Measurements from ENCODE around the gene PSMA6.

The PSMA6 gene

DNA sequence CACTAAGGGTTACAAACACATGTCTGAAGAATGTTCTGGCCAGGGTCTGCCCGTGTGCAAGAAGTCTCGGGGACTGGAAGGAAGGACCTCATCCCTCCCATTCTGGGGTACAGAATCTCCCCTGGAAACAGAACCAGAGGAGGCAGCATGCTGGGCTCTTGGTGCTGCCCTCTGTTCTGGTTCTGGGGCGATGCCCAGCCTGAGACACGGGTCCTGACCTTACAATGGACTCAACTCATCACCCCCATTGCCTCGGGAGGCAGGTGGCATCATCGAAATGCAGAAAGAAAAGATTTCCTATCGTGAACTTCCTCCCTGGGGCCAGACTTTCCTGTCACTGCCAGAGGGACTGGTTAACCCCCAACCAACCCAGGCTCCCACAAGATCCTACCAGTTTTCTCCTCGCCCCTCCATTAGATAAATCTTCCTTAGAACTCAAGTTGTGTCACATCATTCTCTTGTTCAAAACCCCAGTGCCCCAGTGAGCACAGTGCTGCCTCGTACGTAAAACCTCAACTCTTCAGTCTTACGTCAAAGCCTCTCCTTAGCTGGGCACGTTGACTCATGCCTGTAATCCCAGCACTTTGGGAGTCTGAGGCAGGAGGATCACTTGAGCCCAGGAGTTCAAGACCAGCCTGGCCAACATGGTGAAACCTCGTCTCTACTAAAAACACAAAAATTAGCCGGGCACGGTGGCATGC, 52.1 kb downstream of the PSMA6 start:
- Histone ChIP-seq H3K4me3 (ENCODE audit: low read depth, low read length) (no peak overlapping the region), H3K27ac (ENCODE audit: extremely low read depth, low read depth, low read length) (no peak overlapping the region), H3K4me1 (ENCODE audit: control insufficient read depth, insufficient read depth, low read length) (no peaks in the 10 kb centered on the region), H3K36me3 (ENCODE audit: control insufficient read depth in 2 of 2, insufficient read depth in 1 of 2, low read length in 2 of 2) (no peaks in the 10 kb centered on the region), H3K9me3 (ENCODE audit: control insufficient read depth, insufficient read depth, low read depth, low read length) (no peaks in the 10 kb centered on the region)
- no peak for TF ChIP-seq ZNF585B (tag by site-specific recombination; IDR thresholded peaks at IDR 0.05)
- no peak for TF ChIP-seq ZNF555 (tag by site-specific recombination; conservative IDR thresholded peaks at IDR 0.05)
- TF ChIP-seq ZNF624 (tag by site-specific recombination; IDR thresholded peaks at IDR 0.05), result no peak
- TF ChIP-seq ZNF157 (tag by site-specific recombination; IDR thresholded peaks at IDR 0.05), result no peak
- TF ChIP-seq, protein P1, sequence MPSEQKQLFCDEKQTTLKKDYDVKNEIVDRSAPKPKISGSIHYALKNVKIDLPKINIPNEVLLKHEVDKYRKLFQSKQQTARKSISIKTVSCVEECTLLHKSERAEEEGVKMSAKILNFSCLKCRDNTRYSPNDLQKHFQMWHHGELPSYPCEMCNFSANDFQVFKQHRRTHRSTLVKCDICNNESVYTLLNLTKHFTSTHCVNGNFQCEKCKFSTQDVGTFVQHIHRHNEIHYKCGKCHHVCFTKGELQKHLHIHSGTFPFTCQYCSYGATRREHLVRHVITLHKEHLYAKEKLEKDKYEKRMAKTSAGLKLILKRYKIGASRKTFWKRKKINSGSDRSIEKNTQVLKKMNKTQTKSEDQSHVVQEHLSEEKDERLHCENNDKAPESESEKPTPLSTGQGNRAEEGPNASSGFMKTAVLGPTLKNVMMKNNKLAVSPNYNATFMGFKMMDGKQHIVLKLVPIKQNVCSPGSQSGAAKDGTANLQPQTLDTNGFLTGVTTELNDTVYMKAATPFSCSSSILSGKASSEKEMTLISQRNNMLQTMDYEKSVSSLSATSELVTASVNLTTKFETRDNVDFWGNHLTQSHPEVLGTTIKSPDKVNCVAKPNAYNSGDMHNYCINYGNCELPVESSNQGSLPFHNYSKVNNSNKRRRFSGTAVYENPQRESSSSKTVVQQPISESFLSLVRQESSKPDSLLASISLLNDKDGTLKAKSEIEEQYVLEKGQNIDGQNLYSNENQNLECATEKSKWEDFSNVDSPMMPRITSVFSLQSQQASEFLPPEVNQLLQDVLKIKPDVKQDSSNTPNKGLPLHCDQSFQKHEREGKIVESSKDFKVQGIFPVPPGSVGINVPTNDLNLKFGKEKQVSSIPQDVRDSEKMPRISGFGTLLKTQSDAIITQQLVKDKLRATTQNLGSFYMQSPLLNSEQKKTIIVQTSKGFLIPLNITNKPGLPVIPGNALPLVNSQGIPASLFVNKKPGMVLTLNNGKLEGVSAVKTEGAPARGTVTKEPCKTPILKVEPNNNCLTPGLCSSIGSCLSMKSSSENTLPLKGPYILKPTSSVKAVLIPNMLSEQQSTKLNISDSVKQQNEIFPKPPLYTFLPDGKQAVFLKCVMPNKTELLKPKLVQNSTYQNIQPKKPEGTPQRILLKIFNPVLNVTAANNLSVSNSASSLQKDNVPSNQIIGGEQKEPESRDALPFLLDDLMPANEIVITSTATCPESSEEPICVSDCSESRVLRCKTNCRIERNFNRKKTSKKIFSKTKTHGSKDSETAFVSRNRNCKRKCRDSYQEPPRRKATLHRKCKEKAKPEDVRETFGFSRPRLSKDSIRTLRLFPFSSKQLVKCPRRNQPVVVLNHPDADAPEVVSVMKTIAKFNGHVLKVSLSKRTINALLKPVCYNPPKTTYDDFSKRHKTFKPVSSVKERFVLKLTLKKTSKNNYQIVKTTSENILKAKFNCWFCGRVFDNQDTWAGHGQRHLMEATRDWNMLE (tag by site-specific recombination; conservative IDR thresholded peaks at IDR 0.05; ENCODE audit: low read depth), result no peak
- no peak for TF ChIP-seq ZNF132 (tag by site-specific recombination; IDR thresholded peaks at IDR 0.05; ENCODE audit: borderline replicate concordance)
- TF ChIP-seq, protein P2, sequence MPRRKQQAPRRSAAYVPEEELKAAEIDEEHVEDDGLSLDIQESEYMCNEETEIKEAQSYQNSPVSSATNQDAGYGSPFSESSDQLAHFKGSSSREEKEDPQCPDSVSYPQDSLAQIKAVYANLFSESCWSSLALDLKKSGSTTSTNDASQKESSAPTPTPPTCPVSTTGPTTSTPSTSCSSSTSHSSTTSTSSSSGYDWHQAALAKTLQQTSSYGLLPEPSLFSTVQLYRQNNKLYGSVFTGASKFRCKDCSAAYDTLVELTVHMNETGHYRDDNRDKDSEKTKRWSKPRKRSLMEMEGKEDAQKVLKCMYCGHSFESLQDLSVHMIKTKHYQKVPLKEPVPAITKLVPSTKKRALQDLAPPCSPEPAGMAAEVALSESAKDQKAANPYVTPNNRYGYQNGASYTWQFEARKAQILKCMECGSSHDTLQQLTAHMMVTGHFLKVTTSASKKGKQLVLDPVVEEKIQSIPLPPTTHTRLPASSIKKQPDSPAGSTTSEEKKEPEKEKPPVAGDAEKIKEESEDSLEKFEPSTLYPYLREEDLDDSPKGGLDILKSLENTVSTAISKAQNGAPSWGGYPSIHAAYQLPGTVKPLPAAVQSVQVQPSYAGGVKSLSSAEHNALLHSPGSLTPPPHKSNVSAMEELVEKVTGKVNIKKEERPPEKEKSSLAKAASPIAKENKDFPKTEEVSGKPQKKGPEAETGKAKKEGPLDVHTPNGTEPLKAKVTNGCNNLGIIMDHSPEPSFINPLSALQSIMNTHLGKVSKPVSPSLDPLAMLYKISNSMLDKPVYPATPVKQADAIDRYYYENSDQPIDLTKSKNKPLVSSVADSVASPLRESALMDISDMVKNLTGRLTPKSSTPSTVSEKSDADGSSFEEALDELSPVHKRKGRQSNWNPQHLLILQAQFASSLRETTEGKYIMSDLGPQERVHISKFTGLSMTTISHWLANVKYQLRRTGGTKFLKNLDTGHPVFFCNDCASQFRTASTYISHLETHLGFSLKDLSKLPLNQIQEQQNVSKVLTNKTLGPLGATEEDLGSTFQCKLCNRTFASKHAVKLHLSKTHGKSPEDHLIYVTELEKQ (tag by site-specific recombination; IDR thresholded peaks at IDR 0.05; ENCODE audit: borderline replicate concordance), result no peak
- TF ChIP-seq ZNF776 (tag by site-specific recombination; IDR thresholded peaks at IDR 0.05; ENCODE audit: borderline replicate concordance), result no peak
- no peak for TF ChIP-seq ZNF133 (tag by site-specific recombination; IDR thresholded peaks at IDR 0.05)
- TF ChIP-seq, protein P3, sequence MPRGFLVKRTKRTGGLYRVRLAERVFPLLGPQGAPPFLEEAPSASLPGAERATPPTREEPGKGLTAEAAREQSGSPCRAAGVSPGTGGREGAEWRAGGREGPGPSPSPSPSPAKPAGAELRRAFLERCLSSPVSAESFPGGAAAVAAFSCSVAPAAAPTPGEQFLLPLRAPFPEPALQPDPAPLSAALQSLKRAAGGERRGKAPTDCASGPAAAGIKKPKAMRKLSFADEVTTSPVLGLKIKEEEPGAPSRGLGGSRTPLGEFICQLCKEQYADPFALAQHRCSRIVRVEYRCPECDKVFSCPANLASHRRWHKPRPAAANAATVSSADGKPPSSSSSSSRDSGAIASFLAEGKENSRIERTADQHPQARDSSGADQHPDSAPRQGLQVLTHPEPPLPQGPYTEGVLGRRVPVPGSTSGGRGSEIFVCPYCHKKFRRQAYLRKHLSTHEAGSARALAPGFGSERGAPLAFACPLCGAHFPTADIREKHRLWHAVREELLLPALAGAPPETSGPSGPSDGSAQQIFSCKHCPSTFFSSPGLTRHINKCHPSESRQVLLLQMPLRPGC (tag by site-specific recombination; IDR thresholded peaks at IDR 0.05), result no peak
- no peak for TF ChIP-seq ZNF24 (tag by site-specific recombination; IDR thresholded peaks at IDR 0.05)
- POLR2A ChIA-PET, result no interaction called here
- CTCF ChIA-PET, result interaction anchor here (0.7 kb wide), 1 partner anchor 11 kb away, joined by 3 read pairs; no protein-coding TSS in a partner anchor

DNA sequence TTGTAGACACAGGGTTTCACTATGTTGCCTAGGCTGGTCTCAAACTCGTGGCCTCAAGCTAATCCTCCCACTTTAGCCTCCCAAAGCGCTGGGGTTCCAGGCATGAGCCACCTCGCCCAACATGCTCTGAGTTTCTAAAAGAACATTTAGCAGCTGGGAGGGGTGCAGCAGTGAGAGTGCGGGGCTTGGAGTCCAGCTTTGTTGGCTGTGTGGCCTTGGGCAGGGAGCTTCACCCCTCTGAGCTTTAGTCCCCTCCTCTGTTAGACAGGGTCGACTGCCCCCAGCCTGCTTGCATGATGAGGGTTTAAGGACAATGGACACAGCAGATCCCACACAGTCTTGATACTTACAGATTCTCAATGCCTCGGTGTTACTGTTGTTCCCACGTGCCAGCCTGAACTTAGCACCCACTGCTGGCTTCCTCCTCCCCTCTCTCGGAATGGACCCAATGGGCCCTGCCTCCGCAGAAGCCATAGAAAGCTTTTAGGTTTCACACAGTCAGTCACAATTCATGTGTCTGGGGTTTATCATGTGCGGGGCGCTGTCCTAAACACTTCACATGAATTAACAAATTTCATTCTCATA, 54.6 kb downstream of the PSMA6 start:
- Histone ChIP-seq H3K27ac (ENCODE audit: extremely low read depth, low read depth, low read length) (no peak overlapping the region), H3K36me3 (ENCODE audit: control insufficient read depth in 2 of 2, insufficient read depth in 1 of 2, low read length in 2 of 2) (no peaks in the 10 kb centered on the region), H3K4me3 (ENCODE audit: low read depth, low read length) (no peak overlapping the region), H3K9me3 (ENCODE audit: control insufficient read depth, insufficient read depth, low read depth, low read length) (no peaks in the 10 kb centered on the region), H3K4me1 (ENCODE audit: control insufficient read depth, insufficient read depth, low read length) (no peaks in the 10 kb centered on the region)
- CTCF ChIA-PET, result no interaction called here
- POLR2A ChIA-PET, result no interaction called here
- no peak for TF ChIP-seq ZNF202 (tag by site-specific recombination; IDR thresholded peaks at IDR 0.05; ENCODE audit: borderline replicate concordance)
- no peak for TF ChIP-seq ZNF169 (tag by site-specific recombination; IDR thresholded peaks at IDR 0.05)
- TF ChIP-seq ZNF560 (tag by site-specific recombination; IDR thresholded peaks at IDR 0.05; ENCODE audit: borderline replicate concordance), result no peak
- no peak for TF ChIP-seq ZNF701 (tag by site-specific recombination; IDR thresholded peaks at IDR 0.05)
- TF ChIP-seq, protein P4, sequence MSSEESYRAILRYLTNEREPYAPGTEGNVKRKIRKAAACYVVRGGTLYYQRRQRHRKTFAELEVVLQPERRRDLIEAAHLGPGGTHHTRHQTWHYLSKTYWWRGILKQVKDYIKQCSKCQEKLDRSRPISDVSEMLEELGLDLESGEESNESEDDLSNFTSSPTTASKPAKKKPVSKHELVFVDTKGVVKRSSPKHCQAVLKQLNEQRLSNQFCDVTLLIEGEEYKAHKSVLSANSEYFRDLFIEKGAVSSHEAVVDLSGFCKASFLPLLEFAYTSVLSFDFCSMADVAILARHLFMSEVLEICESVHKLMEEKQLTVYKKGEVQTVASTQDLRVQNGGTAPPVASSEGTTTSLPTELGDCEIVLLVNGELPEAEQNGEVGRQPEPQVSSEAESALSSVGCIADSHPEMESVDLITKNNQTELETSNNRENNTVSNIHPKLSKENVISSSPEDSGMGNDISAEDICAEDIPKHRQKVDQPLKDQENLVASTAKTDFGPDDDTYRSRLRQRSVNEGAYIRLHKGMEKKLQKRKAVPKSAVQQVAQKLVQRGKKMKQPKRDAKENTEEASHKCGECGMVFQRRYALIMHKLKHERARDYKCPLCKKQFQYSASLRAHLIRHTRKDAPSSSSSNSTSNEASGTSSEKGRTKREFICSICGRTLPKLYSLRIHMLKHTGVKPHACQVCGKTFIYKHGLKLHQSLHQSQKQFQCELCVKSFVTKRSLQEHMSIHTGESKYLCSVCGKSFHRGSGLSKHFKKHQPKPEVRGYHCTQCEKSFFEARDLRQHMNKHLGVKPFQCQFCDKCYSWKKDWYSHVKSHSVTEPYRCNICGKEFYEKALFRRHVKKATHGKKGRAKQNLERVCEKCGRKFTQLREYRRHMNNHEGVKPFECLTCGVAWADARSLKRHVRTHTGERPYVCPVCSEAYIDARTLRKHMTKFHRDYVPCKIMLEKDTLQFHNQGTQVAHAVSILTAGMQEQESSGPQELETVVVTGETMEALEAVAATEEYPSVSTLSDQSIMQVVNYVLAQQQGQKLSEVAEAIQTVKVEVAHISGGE (tag by site-specific recombination; conservative IDR thresholded peaks at IDR 0.05; ENCODE audit: low read depth), result no peak
- TF ChIP-seq ZIC2 (tag by site-specific recombination; IDR thresholded peaks at IDR 0.05), result no peak
- no peak for TF ChIP-seq ZXDB (tag by site-specific recombination; IDR thresholded peaks at IDR 0.05)
- TF ChIP-seq ZNF473 (tag by site-specific recombination; IDR thresholded peaks at IDR 0.05), result no peak
- TF ChIP-seq GLIS2 (tag by site-specific recombination; IDR thresholded peaks at IDR 0.05), result no peak
- TF ChIP-seq ZNF302 (tag by site-specific recombination; IDR thresholded peaks at IDR 0.05; ENCODE audit: low read depth), result no peak
